ENCODE results near the gene C15orf39. TPM values are rescaled to one million over a fixed set of nuclear protein-coding genes. Genes with fewer than 3 reads are reported as not detected.

Gene C15orf39
- total and polyA plus RNA-seq, 2 of the 13 experiments (the other 11 are each of a cell fraction or from before 2014, with no cell fraction given), result 6.2 to 13.5 TPM

- TF ChIP-seq AKAP8 (CRISPR knock-in tag; IDR thresholded peaks at IDR 0.05) (0 out of 2 replicates have a peak, but pooled peaks have one; percentile 63), LRRFIP1 (CRISPR knock-in tag; conservative IDR thresholded peaks at IDR 0.05) (no peak), KDM2A (CRISPR knock-in tag; IDR thresholded peaks at IDR 0.05; ENCODE audit: borderline replicate concordance, low read depth) (peak; percentile 36), ZNF652 (CRISPR knock-in tag; IDR thresholded peaks at IDR 0.05; ENCODE audit: borderline replicate concordance, low read depth) (no peak), CREB3 (CRISPR knock-in tag; IDR thresholded peaks at IDR 0.05) (no peak), PAF1 (CRISPR knock-in tag; IDR thresholded peaks at IDR 0.05) (0 out of 2 replicates have a peak, but pooled peaks have one; percentile 52), DMTF1 (CRISPR knock-in tag; IDR thresholded peaks at IDR 0.05) (no peak), AGO1 (IDR thresholded peaks at IDR 0.05; ENCODE audit: low read depth, low read length, poor library complexity, severe bottlenecking) (peak; percentile 90), ZNF33B (CRISPR knock-in tag; IDR thresholded peaks at IDR 0.05) (no peak)
Observed at GRCh38 chr15:75215107-75216004, 13.7 kb downstream of the C15orf39 start (continued).

All from HepG2 (cell line).